ENCODE results near the gene ID3. TPM values are rescaled to one million over a fixed set of nuclear protein-coding genes. Genes with fewer than 3 reads are reported as not detected.

ID3 gene
- total and polyA plus RNA-seq, 9 of the 15 experiments (the other 6 are each of a cell fraction or from before 2014, with no cell fraction given), result 6.8 to 59.8 (median 23.5) TPM

- TF ChIP-seq NR2C1 (IDR thresholded peaks at IDR 0.05) (no peak), NR2C1 (tag; IDR thresholded peaks at IDR 0.05) (no peak), ZNF444 (CRISPR knock-in tag; IDR thresholded peaks at IDR 0.05) (no peak), ZSCAN29 (IDR thresholded peaks at IDR 0.05) (no peak), CREB5 (CRISPR knock-in tag; IDR thresholded peaks at IDR 0.05) (no peak), TCFL5 (CRISPR knock-in tag; conservative IDR thresholded peaks at IDR 0.05) (no peak), KAT7 (CRISPR knock-in tag; IDR thresholded peaks at IDR 0.05; ENCODE audit: borderline replicate concordance) (no peak), ZNF436 (CRISPR knock-in tag; IDR thresholded peaks at IDR 0.05) (no peak), ZNF644 (tag; IDR thresholded peaks at IDR 0.05; ENCODE audit: low read depth) (no peak), ZNF507 (tag; conservative IDR thresholded peaks at IDR 0.05) (no peak), ELK3 (CRISPR knock-in tag; IDR thresholded peaks at IDR 0.05) (no peak), CHD1 (IDR thresholded peaks at IDR 0.05; ENCODE audit: low read length) (no peak), ZNF830 (CRISPR knock-in tag; IDR thresholded peaks at IDR 0.05) (no peak), SMAD4 (CRISPR knock-in tag; conservative IDR thresholded peaks at IDR 0.05) (peak; percentile 100), SP2 (IDR thresholded peaks at IDR 0.05; ENCODE audit: extremely low read depth, low read depth, low read length, poor library complexity, severe bottlenecking) (no peak), POLR2B (IDR thresholded peaks at IDR 0.05; ENCODE audit: low read depth, partially characterized antibody) (peak; percentile 42), SMC3 (conservative IDR thresholded peaks at IDR 0.05; ENCODE audit: insufficient read depth, low read depth, low read length) (no peak), GABPB1 (CRISPR knock-in tag; IDR thresholded peaks at IDR 0.05) (no peak; the same call in none of the 2 replicates), RAD51 (IDR thresholded peaks at IDR 0.05; ENCODE audit: borderline replicate concordance, low read depth) (0 out of 2 replicates have a peak, but pooled peaks have one; percentile 24), PBX2 (CRISPR knock-in tag; IDR thresholded peaks at IDR 0.05; ENCODE audit: low read depth) (no peak), PBX2 (tag; conservative IDR thresholded peaks at IDR 0.05; ENCODE audit: low read depth) (no peak)
Observed at GRCh38 chr1:23558140-23558871, 995 bp downstream of the ID3 start (continued).
